ENCODE measurements around the gene AUTS2.

The AUTS2 gene

GRCh38 chr7:70267381-70268120 is 669.3 kb downstream of the AUTS2 start:
- Histone ChIP-seq H3K27ac (replicated peaks) (no peak overlapping the region), H3K27me3 (ENCODE audit: insufficient read depth, poor library complexity, severe bottlenecking) (no peaks in the 10 kb centered on the region), H3K4me3 (replicated peaks; ENCODE audit: insufficient read depth, low read length) (no peak overlapping the region)
- no peak for DNase-seq (ENCODE audit: low read depth in 1 of 2, low spot score in 1 of 2)
- TF ChIP-seq GABPA (IDR thresholded peaks at IDR 0.05; ENCODE audit: low read depth): no peak
- no peak for TF ChIP-seq CTCF (IDR thresholded peaks at IDR 0.05; ENCODE audit: insufficient read depth, low read length)
- TF ChIP-seq SPI1 (IDR thresholded peaks at IDR 0.05; ENCODE audit: borderline replicate concordance, low read depth): no peak
- no peak for TF ChIP-seq REST (IDR thresholded peaks at IDR 0.05; ENCODE audit: insufficient replicate concordance, low read depth)

DNA sequence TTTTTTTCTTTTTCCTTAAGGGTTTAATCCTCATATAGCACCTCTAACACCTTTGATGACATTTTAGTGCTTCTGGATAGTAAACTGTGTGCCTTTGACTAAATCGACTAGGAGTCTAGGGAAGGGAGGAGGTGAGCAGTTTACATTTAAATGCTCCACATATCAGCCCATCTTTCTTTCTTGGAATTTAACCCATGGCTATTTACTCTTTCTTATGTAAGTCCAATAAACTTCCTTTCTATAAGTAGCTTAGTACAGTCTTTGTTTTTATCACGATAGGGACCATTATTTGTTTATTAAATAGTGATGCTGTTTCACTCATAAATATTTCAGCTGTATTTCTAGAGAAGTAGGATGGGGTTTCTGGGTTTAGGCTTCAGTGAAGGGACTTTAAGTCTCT is 669.9 kb downstream of the AUTS2 start:
- no peaks in the 10 kb centered on the region for H3K27me3 ChIP-seq (ENCODE audit: insufficient read depth, poor library complexity, severe bottlenecking)

More for the DNA sequence above, 669.9 kb downstream of the AUTS2 start:
- no peak overlapping the region for H3K27ac ChIP-seq (replicated peaks)
- no peak overlapping the region for H3K4me3 ChIP-seq (replicated peaks; ENCODE audit: insufficient read depth, low read length)
- no peak for DNase-seq (ENCODE audit: low read depth in 1 of 2, low spot score in 1 of 2)
- TF ChIP-seq CTCF (IDR thresholded peaks at IDR 0.05; ENCODE audit: insufficient read depth, low read length) (no peak), GABPA (IDR thresholded peaks at IDR 0.05; ENCODE audit: low read depth) (no peak), REST (IDR thresholded peaks at IDR 0.05; ENCODE audit: insufficient replicate concordance, low read depth) (no peak), SPI1 (IDR thresholded peaks at IDR 0.05; ENCODE audit: borderline replicate concordance, low read depth) (no peak), POLR2AphosphoS5 (IDR thresholded peaks at IDR 0.05; ENCODE audit: low read depth) (no peak)

Data from HL-60 (cell line).